GM19035 (cell line): Measurements from ENCODE around the gene COX7A2L.
"Not testable (repeated sequence)": the region's sequence is repeated elsewhere in the genome, so short reads cannot be mapped to it uniquely, and the experiment has no call there.

ENCODE experiments used
- ATAC-seq: cut with Tn5 transposase; IDR thresholded peaks from one replicate; pipeline ENCODE4 v1.9.1; 2021; ENCODE audit not compliant: unreplicated experiment

COX7A2L gene

GRCh38 chr2:42368817-42369531 lies 8.0 kb upstream of the COX7A2L start:
- ATAC-seq, result no peak

GRCh38 chr2:42367835-42368234 lies 6.8 kb upstream of the COX7A2L start:
- ATAC-seq, result no peak

DNA sequence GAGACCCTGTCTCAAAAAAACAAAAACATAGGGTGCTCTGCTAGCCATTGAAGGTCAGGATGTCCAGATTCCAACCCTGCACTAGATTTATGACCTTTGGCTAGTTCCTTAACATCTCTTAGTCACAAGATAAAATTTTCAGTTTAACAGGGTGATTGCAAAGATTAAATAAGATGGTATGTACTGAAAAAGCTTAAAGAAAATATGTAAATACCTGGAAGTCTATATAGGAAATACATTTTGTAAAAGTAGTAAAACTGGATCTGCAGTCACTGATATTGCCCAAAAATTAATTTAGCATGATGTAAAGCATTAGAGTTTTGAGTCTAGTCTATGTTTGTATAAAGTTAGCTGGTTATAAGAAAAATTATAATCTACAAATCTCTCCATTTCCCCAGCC lies 5.4 kb upstream of the COX7A2L start:
- ATAC-seq, result no peak

GRCh38 chr2:42364658-42365057 lies 3.6 kb upstream of the COX7A2L start:
- no peak for ATAC-seq

GRCh38 chr2:42363413-42363812 lies 2.4 kb upstream of the COX7A2L start:
- ATAC-seq, result no peak

DNA sequence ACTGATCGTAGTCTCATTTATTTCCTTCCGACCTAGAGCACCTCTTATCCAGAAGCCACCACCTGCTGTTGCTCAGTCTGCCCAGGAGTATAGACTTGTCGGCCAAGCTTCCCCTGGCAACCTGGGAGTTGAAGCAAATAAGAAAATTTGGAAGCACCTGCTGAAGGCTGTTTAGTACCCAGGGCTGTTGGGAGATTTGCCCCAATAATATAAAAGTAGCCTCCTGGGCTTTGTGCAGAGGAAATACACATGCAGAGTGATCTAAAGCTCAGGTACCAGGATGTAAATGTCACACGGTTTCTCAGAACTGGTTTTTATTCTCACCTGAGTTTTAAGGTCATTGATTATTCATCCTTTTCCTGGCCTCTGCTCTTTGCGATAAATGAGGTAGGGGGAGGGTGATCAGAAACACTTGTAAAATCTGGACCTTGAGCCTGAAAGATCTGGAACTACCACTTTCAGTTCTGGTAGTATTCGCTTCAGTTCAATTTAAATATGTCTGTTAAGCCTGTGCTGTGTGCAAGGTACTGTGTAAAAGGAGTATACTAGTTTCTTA lies 789 bp upstream of the COX7A2L start:
- no peak for ATAC-seq

DNA sequence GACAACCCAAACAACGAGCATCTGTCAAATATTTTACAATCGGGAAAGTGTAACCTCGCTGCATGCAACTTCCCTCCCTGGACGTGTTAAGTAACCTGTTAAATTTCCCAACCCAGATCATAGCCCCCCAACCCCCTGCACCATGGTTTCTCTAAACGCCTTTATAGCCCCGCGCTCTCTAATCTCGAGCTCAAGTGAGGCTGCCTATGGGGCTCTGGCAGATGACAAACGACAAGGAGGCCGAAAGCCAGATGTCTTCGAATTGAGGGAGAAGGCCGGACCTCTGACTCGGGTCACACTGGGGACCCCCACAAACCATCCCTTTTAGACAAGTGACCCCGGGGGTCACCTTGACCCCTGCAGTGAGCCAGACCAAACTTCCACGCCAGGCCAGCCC lies 526 bp downstream of the COX7A2L start:
- ATAC-seq, result no peak

DNA sequence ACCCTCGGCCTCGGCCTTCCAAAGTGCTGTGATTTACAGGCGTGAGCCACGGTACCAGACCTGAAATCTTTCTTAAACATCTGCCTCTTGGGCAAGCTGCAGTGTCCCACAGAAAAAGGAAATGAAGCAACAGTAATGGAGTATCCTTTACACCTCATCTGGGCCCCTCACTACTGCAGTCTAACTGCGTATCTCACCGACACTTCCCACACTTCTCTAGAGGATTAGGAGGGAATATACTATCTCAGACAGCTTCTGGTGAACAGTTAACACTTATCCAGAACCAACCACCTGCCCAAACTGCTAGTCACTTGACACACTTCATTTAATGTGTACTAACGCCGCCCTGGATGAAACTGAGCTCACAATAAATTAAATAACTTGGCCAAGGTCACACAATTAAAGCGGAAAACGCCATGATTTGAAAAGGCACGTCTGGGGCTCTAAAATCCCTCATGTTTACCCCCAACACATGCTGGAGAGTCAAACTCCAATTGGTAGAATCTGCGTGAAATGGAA lies 993 bp downstream of the COX7A2L start:
- ATAC-seq, result no peak

GRCh38 chr2:42359304-42359964 lies 1.6 kb downstream of the COX7A2L start:
- ATAC-seq, result no peak

DNA sequence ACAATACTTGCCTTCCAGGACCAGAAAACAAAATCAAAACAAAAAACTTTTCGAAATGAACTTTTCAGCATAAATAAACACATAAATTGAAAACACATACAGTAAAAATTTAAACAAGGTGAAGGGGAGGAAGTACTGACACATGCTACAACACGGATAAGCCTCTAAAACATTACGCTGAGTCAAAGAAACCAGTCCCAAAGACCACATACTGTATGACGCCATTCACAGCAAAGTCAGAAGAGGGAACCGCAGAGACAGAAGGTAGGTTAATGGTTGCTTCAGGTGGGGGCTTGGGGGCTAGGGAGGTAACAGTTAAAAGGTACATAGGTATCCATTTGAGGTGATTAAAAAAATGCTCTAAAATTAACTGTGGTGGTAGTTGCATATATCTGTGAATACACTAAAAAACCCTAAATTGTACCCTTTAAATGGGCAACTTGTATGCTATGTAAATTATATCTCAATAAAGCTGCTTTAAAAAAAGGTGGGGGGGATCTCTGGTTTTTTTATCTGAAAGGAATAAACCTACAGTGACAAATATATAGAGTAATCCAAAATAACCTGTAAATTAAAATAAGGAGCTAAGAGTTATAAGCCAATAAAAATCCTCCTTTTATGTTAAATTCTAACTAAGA lies 7.1 kb downstream of the COX7A2L start:
- no peak for ATAC-seq

GRCh38 chr2:42351864-42352263 lies 9.2 kb downstream of the COX7A2L start:
- no peak for ATAC-seq

DNA sequence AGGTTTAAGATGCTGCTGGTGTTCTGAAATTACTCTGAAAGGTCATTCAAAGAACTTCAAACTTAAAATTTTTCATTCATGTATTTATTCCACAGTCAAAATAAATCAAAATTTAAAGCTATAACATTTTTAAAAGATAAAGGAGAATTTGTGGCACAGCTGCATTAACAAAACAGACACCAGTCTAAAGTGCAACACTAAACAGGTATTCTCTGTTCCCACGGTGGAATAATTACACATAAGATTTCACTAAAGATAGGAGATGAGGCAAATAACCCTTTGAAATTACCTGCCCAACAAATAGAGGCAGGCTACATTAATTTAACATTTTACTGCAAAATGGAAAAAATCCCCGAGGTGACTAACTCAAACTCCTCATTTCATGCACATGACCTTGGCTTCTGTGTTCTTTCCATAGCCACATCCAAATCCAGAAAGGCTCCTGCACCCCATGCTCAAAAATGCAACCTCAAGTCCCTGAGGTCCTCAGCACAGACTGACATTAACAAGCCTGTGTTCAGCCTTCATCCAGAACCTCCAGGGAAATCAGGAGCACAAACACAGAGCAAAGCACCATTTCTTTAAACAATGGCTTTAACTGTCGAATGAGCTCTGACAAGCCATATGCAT lies 10.5 kb downstream of the COX7A2L start:
- no peak for ATAC-seq

- no peak for ATAC-seq
These were observed 12.8 kb downstream of the COX7A2L start for GRCh38 chr2:42348113-42348805.

DNA sequence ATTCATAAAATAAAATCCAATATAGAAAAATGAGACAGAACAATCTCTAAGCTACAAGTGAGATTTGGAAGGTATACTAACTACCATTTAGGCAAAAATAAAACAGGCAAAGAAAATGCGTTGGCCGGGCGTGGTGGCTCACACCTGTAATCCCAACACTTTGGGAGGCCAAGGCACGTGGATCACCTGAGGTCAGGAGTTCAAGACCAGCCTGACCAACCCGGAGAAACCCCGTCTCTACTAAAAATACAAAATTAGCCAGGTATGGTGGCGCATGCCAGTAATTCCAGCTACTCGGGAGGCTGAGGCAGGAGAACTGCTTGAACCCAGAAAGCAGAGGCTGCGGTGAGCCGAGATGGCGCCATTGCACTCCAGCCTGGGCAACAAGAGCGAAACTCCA lies 13.5 kb downstream of the COX7A2L start:
- ATAC-seq, result not testable (repeated sequence)

GRCh38 chr2:42346856-42347255 lies 14.2 kb downstream of the COX7A2L start:
- not testable (repeated sequence) for ATAC-seq

DNA sequence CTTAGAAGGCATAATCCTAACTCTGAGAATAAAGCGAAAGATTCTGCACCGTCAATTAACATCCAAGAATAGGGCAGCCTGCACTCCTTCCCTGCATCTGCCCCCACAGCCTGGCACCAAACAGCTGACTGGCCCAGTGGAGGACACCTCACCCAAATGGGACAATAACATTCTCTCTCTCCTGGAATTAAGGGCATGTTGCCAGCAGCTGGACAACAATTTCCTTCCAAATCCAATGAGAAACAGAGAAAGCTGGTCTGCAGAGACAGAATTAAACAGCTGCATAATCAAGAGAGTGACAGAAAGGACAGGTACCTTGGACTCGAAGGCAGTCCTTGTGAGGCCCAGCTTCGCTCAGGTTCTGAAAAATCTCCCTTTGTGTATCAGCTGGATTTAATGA lies 15.0 kb downstream of the COX7A2L start:
- no peak for ATAC-seq

DNA sequence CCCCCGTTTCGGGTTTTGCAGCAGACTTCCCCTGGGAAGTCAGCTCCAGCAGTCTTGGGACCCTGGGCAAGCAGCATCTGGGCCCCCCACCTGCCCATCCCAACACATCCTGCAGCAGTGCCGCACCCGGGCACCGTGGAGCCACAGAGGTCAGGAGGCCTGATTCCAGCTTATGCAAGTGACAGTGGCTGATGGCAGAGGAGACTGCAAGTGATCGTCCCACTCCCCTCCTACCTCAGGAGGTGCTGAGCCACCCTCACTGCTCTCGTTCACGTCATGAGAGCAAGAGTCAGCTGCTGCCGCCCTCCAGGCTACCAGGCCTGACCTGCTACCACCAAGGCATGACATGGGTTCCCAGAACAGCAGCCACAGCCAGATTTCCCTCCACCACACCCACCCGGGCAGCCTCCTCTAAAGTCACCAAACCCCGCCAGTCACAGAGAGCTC lies 18.2 kb downstream of the COX7A2L start:
- ATAC-seq, result no peak

GRCh38 chr2:42342061-42342794 lies 18.8 kb downstream of the COX7A2L start:
- ATAC-seq, result no peak

- no peak for ATAC-seq
These were observed 19.9 kb downstream of the COX7A2L start for GRCh38 chr2:42340938-42341636.
